Common myeloid progenitor, CD34-positive (primary cell): Measurements from ENCODE around the gene C2CD3.

Experiments
- CTCF ChIA-PET: fragments of 350-600 bp; sonication (Branson Sonifier 250); formaldehyde crosslinking; loops from one replicate; lab custom pipeline; 2021; ENCODE audit warnings: antibody characterized with exemption; lab: Charles Lee
- POLR2A ChIA-PET: fragments of 350-600 bp; sonication (Branson Sonifier 250); formaldehyde crosslinking; loops from one replicate; lab custom pipeline; 2021; ENCODE audit warnings: antibody characterized with exemption; lab: Charles Lee
- DNase-seq, 3 donors: peaks; one replicate each; pipeline versions ENCODE4 v3.0.0 to v3.0.0-alpha.2; 2013
- H3K27ac ChIP-seq, 2 experiments: 1 replicate in 1 of 2; 2 replicates in 1 of 2; pipeline ENCODE4 v1.7.0; 2013; ENCODE audit warnings: inconsistent platforms in 2 of 2, low read length in 2 of 2, mild to moderate bottlenecking in 2 of 2, low read depth in 1 of 2, moderate library complexity in 1 of 2; ENCODE audit not compliant: severe bottlenecking in 2 of 2, insufficient read depth in 1 of 2, poor library complexity in 1 of 2
- H3K27me3 ChIP-seq, 5 experiments: replicated peaks in 2 of 5; 1 replicate in 3 of 5; 2 replicates in 2 of 5; pipeline versions ENCODE4 v1.6.1 to v1.7.0; 2013; ENCODE audit warnings: low read length in 4 of 5, mild to moderate bottlenecking in 2 of 5, moderate library complexity in 2 of 5, inconsistent platforms in 1 of 5; ENCODE audit not compliant: insufficient read depth in 5 of 5, control insufficient read depth in 4 of 5
- H3K36me3 ChIP-seq, 4 experiments: 1 replicate in 2 of 4; 2 replicates in 2 of 4; pipeline versions ENCODE4 v1.6.1 to v1.7.0; 2013; ENCODE audit warnings: low read length in 3 of 4, control low read depth in 1 of 4, mild to moderate bottlenecking in 1 of 4; ENCODE audit not compliant: control insufficient read depth in 4 of 4, insufficient read depth in 4 of 4
- H3K4me1 ChIP-seq, 4 experiments: 1 replicate in 3 of 4; 2 replicates in 1 of 4; pipeline versions ENCODE4 v1.6.1 to v1.7.1; 2013; ENCODE audit warnings: low read length in 3 of 4, mild to moderate bottlenecking in 3 of 4, control low read depth in 1 of 4, inconsistent platforms in 1 of 4, moderate library complexity in 1 of 4; ENCODE audit not compliant: control insufficient read depth in 4 of 4, insufficient read depth in 4 of 4; ENCODE audit errors: control extremely low read depth in 1 of 4
- H3K4me3 ChIP-seq, 7 experiments: 1 replicate in 4 of 7; 2 replicates in 3 of 7; pipeline versions ENCODE4 v1.5.1 to v1.7.0; 2013; ENCODE audit warnings: mild to moderate bottlenecking in 7 of 7, low read length in 6 of 7, moderate library complexity in 6 of 7, inconsistent platforms in 2 of 7, low read depth in 2 of 7, control low read depth in 1 of 7; ENCODE audit not compliant: insufficient read depth in 4 of 7, control insufficient read depth in 1 of 7; ENCODE audit errors: extremely low read depth in 1 of 7
- H3K9me3 ChIP-seq, 5 experiments: 1 replicate in 4 of 5; 2 replicates in 1 of 5; pipeline versions ENCODE4 v1.6.1 to v1.7.1; 2013; ENCODE audit warnings: low read length in 4 of 5, mild to moderate bottlenecking in 2 of 5, inconsistent platforms in 1 of 5, low read depth in 1 of 5, moderate library complexity in 1 of 5; ENCODE audit not compliant: control insufficient read depth in 4 of 5, insufficient read depth in 2 of 5; ENCODE audit errors: control extremely low read depth in 1 of 5
- WGBS: methylation state at CpG from one replicate; pipeline ENCODE4 v1.1.5; 2013; ENCODE audit not compliant: insufficient coverage; 5-methylcytosine and 5-hydroxymethylcytosine counted together

The C2CD3 gene

GRCh38 chr11:74204701-74205100 is 33.9 kb upstream of the C2CD3 start:
- POLR2A ChIA-PET, result no interaction called here
- no peak overlapping the region for H3K27ac ChIP-seq
- H3K9me3 ChIP-seq, result no peaks in the 10 kb centered on the region
- CTCF ChIA-PET, result no interaction called here
- no peaks in the 10 kb centered on the region for H3K4me1 ChIP-seq
- no peak overlapping the region for H3K4me3 ChIP-seq
- H3K36me3 ChIP-seq, result peaks cover 10 to 30% (median 16%) of the 10 kb centered on the region in 4 experiments
- no peak for DNase-seq
- no peaks in the 10 kb centered on the region for H3K27me3 ChIP-seq
- WGBS, result 100% methylated on average over 1 of the region's 1 CpG

GRCh38 chr11:74203966-74204365 is 33.2 kb upstream of the C2CD3 start:
- ChIA-PET POLR2A (no interaction called here), CTCF (no interaction called here)
- no peaks in the 10 kb centered on the region for H3K27me3 ChIP-seq
- no peak overlapping the region for H3K27ac ChIP-seq
- no CpG with 5 or more reads among the region's 2 CpGs for WGBS
- H3K4me1 ChIP-seq, result no peaks in the 10 kb centered on the region
- no peaks in the 10 kb centered on the region for H3K9me3 ChIP-seq
- DNase-seq, result no peak
- H3K36me3 ChIP-seq, result peaks cover 5 to 24% (median 13%) of the 10 kb centered on the region in 4 experiments
- no peak overlapping the region for H3K4me3 ChIP-seq

- POLR2A ChIA-PET, result no interaction called here
- no CpG with 5 or more reads among the region's 2 CpGs for WGBS
- no peak overlapping the region for H3K27ac ChIP-seq
- no peak for DNase-seq
- H3K9me3 ChIP-seq, result peaks cover 0 to 7% (median 0%) of the 10 kb centered on the region in 5 experiments
- H3K4me3 ChIP-seq, result no peak overlapping the region
- H3K4me1 ChIP-seq, result no peaks in the 10 kb centered on the region
- no peaks in the 10 kb centered on the region for H3K27me3 ChIP-seq
- peaks cover 0 to 6% (median 0%) of the 10 kb centered on the region in 4 experiments for H3K36me3 ChIP-seq
- CTCF ChIA-PET, result no interaction called here
Measured at GRCh38 chr11:74196781-74197486, 26.1 kb upstream of the C2CD3 start.

GRCh38 chr11:74195828-74196227 is 25.0 kb upstream of the C2CD3 start:
- peaks cover 0 to 15% (median 0%) of the 10 kb centered on the region in 4 experiments for H3K36me3 ChIP-seq
- H3K9me3 ChIP-seq, result peaks cover 0 to 8% (median 3%) of the 10 kb centered on the region in 5 experiments
- ChIA-PET CTCF (interaction anchor here (0.5 to 1.0 kb wide), 2 partner anchors 13 to 20 kb away, joined by 3 to 4 read pairs; no protein-coding TSS in a partner anchor), POLR2A (no interaction called here)
- no peaks in the 10 kb centered on the region for H3K4me1 ChIP-seq
- no peak for DNase-seq
- H3K27ac ChIP-seq, result no peak overlapping the region
- H3K4me3 ChIP-seq, result no peak overlapping the region
- no peaks in the 10 kb centered on the region for H3K27me3 ChIP-seq

- H3K27me3 ChIP-seq, result no peaks in the 10 kb centered on the region
- H3K27ac ChIP-seq, result no peak overlapping the region
- no peak for DNase-seq
- ChIA-PET CTCF (no interaction called here), POLR2A (no interaction called here)
- peaks cover 0 to 12% (median 5%) of the 10 kb centered on the region in 4 experiments for H3K36me3 ChIP-seq
- H3K9me3 ChIP-seq, result peaks cover 0 to 6% (median 4%) of the 10 kb centered on the region in 5 experiments
- no peaks in the 10 kb centered on the region for H3K4me1 ChIP-seq
- WGBS, result 100% methylated on average over 1 of the region's 2 CpGs
- H3K4me3 ChIP-seq, result no peak overlapping the region
Measured at GRCh38 chr11:74185695-74186094, 14.9 kb upstream of the C2CD3 start.

- ChIA-PET CTCF (interaction anchor here (2.7 kb wide), 1 partner anchor 14 kb away, joined by 10 read pairs; the partner anchor contains the start of genes C2CD3 and PPME1), POLR2A (no interaction called here)
- Histone ChIP-seq H3K27ac (no peak overlapping the region), H3K9me3 (peaks cover 0 to 4% (median 2%) of the 10 kb centered on the region in 5 experiments), H3K36me3 (peaks cover 0 to 10% (median 4%) of the 10 kb centered on the region in 4 experiments), H3K4me1 (no peaks in the 10 kb centered on the region), H3K4me3 (no peak overlapping the region), H3K27me3 (no peaks in the 10 kb centered on the region)
- no peak for DNase-seq
- 87% methylated on average over 3 of the region's 5 CpGs for WGBS
Measured at GRCh38 chr11:74185285-74185684, 14.5 kb upstream of the C2CD3 start.

- H3K4me1 ChIP-seq, result no peaks in the 10 kb centered on the region
- H3K36me3 ChIP-seq, result peaks cover 0 to 4% (median 3%) of the 10 kb centered on the region in 4 experiments
- POLR2A ChIA-PET, result no interaction called here
- no peak for DNase-seq
- WGBS, result 100% methylated on average over 3 of the region's 4 CpGs
- H3K9me3 ChIP-seq, result peaks cover 0 to 2% (median 0%) of the 10 kb centered on the region in 5 experiments
- H3K27me3 ChIP-seq, result no peaks in the 10 kb centered on the region
- H3K27ac ChIP-seq, result no peak overlapping the region
- CTCF ChIA-PET, result interaction anchor here (2.7 kb wide), 1 partner anchor 12 kb away, joined by 10 read pairs; the partner anchor contains the start of genes C2CD3 and PPME1
- H3K4me3 ChIP-seq, result no peak overlapping the region
Measured at GRCh38 chr11:74182635-74183034, 11.8 kb upstream of the C2CD3 start.
